Left ventricle myocardium inferior (tissue), 1 donor: ENCODE data around the gene ATXN7L3. TPM values are rescaled to one million over a fixed set of nuclear protein-coding genes. Genes with fewer than 3 reads are reported as not detected.
"Not testable (repeated sequence)": the region's sequence is repeated elsewhere in the genome, so short reads cannot be mapped to it uniquely, and the experiment has no call there.

Source experiments
- DNase-seq: peaks from one replicate; pipeline ENCODE4 v3.0.0-alpha.2; 2020
- H3K27ac ChIP-seq: fragments of 200-600 bp; replicated peaks from 2 replicates; pipeline ENCODE4 v1.8.0; 2021
- H3K27me3 ChIP-seq: fragments of 200-600 bp; 2 replicates; pipeline ENCODE4 v1.8.0; 2021; ENCODE audit warnings: low read depth
- H3K36me3 ChIP-seq: fragments of 200-600 bp; 2 replicates; pipeline ENCODE4 v1.8.0; 2021
- H3K4me1 ChIP-seq: fragments of 200-600 bp; 2 replicates; pipeline ENCODE4 v1.8.0; 2021
- H3K4me3 ChIP-seq: fragments of 200-600 bp; 2 replicates; pipeline ENCODE4 v1.8.0; 2021; ENCODE audit warnings: mild to moderate bottlenecking, moderate library complexity
- H3K9me3 ChIP-seq: fragments of 200-600 bp; replicated peaks from 2 replicates; pipeline ENCODE4 v1.8.0; 2021
- CTCF ChIP-seq: fragments of 200-600 bp; IDR thresholded peaks from 2 replicates; pipeline ENCODE4 v1.8.0; 2021; ENCODE audit warnings: antibody characterized with exemption, mild to moderate bottlenecking, borderline replicate concordance
- intact Hi-C: fragments of 100-400 bp; cut with micrococcal nuclease; formaldehyde crosslinking; loops from one replicate; pipeline ENCODE4 v1.11.0; 2022
- total RNA-seq: library from RNA; stranded (reverse); fragmentation: NEBNext Ultra II Directional; extraction: Animal tissue kit (Norgen Biotek cat#: 25700); gene quantifications from one replicate; pipeline ENCODE4 v1.2.1, GENCODE V29; 2021
- donor health status: DM: no; HTN: yes; CAD: no; lungs with severe emphysema.

Gene ATXN7L3
- total RNA-seq, 1 donor from 2014 or later = 28.7 TPM

- H3K27ac ChIP-seq = no peak overlapping the region
- H3K4me1 ChIP-seq = peaks cover 9% of the 10 kb centered on the region
- TF ChIP-seq CTCF = no peak
- no peaks in the 10 kb centered on the region for H3K27me3 ChIP-seq
- H3K4me3 ChIP-seq = no peak overlapping the region
- intact Hi-C loops = no loop called here
- H3K36me3 ChIP-seq = no peaks in the 10 kb centered on the region
- no peaks in the 10 kb centered on the region for H3K9me3 ChIP-seq
- DNase-seq = no peak
Observed at GRCh38 chr17:44152875-44153274, 46.8 kb downstream of the ATXN7L3 start.

GRCh38 chr17:44149750-44150329 lies 49.8 kb downstream of the ATXN7L3 start:
- no peaks in the 10 kb centered on the region for H3K36me3 ChIP-seq
- intact Hi-C loops = no loop called here
- H3K27ac ChIP-seq = no peak overlapping the region
- no peak overlapping the region for H3K4me3 ChIP-seq
- no peak for DNase-seq
- peaks cover 36% of the 10 kb centered on the region for H3K4me1 ChIP-seq
- no peaks in the 10 kb centered on the region for H3K27me3 ChIP-seq
- H3K9me3 ChIP-seq = no peaks in the 10 kb centered on the region
- no peak for TF ChIP-seq CTCF

GRCh38 chr17:44149066-44149465 lies 50.6 kb downstream of the ATXN7L3 start:
- DNase-seq, intact Hi-C loops, H3K27ac ChIP-seq, H3K9me3 ChIP-seq, H3K27me3 ChIP-seq, H3K36me3 ChIP-seq, H3K4me3 ChIP-seq: not testable (repeated sequence)
- H3K4me1 ChIP-seq = peaks cover 42% of the 10 kb centered on the region

GRCh38 chr17:44147812-44148211 lies 51.9 kb downstream of the ATXN7L3 start:
- Histone ChIP-seq H3K36me3 (no peaks in the 10 kb centered on the region), H3K27me3 (no peaks in the 10 kb centered on the region), H3K27ac (peak overlapping the region; percentile 88), H3K4me1 (peaks cover 42% of the 10 kb centered on the region), H3K4me3 (no peak overlapping the region), H3K9me3 (no peaks in the 10 kb centered on the region)
- no peak for TF ChIP-seq CTCF
- intact Hi-C loops = no loop called here
- DNase-seq = peak; percentile 21

GRCh38 chr17:44146375-44147346 lies 53.0 kb downstream of the ATXN7L3 start:
- Histone ChIP-seq H3K4me1 (peaks cover 53% of the 10 kb centered on the region), H3K27me3 (no peaks in the 10 kb centered on the region), H3K36me3 (no peaks in the 10 kb centered on the region), H3K4me3 (no peak overlapping the region), H3K9me3 (no peaks in the 10 kb centered on the region), H3K27ac (peak overlapping the region; percentile 88)
- intact Hi-C loops = no loop called here
- no peak for DNase-seq
- TF ChIP-seq CTCF = no peak
